GM12801 (cell line): ENCODE data around the gene MAP1LC3A.

Source experiments
- TF ChIP-seq, protein P1 (sequence below): IDR thresholded peaks from one replicate; pipeline ENCODE4 v1.5.1; 2011; ENCODE audit warnings: control low read depth; ENCODE audit not compliant: insufficient read length; ENCODE audit errors: extremely low read depth

The MAP1LC3A gene

DNA sequence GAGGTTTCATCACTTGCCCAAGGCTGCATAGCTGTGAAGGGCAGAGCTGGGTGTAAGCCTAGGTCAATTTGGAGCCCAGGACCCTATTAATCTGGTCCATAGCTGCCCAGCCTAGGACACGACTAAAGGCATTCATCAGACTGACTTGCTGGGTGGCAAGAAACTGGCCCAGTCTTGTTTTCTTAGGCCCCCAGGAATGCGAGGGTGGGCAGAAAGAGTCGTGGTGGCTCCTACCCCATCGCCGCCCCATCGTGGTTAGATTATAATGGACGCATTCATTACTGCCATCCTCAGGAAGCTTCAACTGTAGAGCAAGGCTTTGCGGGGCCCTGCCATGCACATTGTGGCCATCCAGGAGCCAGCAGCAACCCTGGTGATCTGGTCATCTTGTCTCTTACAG is 26.2 kb upstream of the MAP1LC3A start:
- TF ChIP-seq, protein P1, sequence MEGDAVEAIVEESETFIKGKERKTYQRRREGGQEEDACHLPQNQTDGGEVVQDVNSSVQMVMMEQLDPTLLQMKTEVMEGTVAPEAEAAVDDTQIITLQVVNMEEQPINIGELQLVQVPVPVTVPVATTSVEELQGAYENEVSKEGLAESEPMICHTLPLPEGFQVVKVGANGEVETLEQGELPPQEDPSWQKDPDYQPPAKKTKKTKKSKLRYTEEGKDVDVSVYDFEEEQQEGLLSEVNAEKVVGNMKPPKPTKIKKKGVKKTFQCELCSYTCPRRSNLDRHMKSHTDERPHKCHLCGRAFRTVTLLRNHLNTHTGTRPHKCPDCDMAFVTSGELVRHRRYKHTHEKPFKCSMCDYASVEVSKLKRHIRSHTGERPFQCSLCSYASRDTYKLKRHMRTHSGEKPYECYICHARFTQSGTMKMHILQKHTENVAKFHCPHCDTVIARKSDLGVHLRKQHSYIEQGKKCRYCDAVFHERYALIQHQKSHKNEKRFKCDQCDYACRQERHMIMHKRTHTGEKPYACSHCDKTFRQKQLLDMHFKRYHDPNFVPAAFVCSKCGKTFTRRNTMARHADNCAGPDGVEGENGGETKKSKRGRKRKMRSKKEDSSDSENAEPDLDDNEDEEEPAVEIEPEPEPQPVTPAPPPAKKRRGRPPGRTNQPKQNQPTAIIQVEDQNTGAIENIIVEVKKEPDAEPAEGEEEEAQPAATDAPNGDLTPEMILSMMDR = no peak

DNA sequence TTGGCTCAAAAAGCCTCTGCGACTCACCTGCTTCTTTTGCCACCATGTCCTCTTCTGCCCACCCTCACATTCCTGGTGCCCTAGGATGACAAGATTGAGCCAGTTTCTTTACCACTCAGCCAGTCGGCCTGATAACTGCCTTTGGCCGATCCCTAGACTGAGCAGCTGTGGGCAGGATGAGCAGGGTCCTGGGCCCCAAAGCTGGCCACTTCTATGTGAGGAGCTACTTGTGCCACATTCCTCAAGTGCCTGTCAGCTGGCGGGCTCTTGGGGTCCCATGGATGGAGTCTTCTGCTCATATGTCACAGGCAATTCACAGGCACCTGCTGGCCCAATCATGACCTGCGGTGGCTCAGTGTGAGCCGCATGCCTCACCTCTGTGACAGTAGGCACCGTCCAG is 25.8 kb upstream of the MAP1LC3A start:
- TF ChIP-seq, protein P1 = no peak

DNA sequence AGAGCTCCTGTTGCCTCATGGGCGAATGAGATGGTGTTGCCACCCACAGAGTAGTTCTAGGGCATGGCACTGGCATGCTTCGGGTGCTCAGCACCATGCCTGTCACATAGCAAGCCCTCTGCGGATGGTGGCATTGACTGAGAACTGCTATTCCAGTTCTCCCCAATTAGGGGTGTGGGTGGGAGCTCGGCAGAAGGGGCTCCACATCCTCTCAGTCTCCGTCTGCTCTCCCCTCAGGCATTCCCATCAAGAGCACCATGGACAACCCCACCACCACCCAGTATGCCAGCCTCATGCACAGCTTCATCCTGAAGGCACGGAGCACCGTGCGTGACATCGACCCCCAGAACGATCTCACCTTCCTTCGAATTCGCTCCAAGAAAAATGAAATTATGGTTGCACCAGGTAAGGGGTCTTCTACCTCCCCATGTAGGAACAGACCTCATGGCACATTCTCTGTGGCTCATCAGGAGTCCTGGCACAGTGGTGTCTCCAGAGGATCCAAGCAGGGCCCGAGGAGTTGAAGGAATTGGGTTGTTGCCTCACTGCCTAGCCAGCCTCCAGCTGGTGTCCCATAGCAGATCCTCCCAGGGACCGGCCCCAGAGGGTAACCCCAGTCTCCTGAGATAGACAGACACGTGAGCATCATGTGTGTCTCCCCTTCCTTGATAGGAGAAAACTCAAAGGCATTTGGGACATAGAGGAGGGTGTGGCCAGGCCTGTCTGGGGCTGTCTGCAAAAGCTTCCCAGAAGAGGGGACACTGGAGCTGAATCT is 23.9 kb upstream of the MAP1LC3A start:
- TF ChIP-seq, protein P1 = no peak

DNA sequence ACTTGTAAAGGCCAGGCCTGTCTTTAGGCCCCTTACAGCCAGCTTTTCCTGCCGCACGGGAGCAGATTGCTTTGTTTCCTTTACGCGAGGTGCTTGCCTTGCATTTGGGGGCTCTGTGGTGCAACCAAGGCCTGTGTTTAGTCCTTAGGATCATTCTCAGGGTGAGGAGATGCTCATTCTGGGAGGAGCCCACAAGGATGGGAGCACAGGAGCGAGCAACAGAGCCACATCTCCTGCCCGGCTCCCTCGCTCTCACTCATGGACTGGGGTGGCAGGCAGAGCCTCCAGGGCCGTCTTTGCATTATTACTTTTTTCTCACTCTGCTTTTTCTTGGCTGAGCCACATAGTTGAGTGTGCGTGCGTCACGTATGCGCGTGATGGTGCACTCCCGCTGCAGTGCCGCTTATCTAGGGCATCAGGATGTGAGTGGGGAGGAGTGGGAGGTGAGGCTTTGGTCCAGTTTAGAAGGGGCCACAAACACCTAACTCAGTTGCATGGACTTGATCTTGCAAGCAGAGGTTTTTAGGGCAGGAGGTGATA is 23.1 kb upstream of the MAP1LC3A start:
- TF ChIP-seq, protein P1 = no peak

DNA sequence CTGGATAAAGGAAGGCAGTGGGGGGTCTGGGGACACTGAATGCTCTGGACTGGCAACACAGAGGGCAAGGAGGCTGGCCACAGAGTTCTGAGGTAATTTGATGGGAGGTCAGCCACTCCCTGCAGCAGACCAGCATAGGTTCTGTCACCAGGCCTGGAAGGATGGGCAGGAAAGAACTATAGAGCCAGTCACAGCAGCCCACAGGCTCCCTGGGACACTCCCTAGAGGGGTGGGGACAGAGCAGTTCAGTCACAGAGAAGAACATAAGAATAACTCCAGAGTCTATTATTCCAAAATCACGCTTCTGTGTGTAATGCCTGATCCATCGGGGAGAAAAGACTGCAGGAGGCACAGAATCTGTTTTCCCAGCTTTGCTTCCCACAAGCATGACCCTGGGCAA is 22.7 kb upstream of the MAP1LC3A start:
- TF ChIP-seq, protein P1 = no peak

DNA sequence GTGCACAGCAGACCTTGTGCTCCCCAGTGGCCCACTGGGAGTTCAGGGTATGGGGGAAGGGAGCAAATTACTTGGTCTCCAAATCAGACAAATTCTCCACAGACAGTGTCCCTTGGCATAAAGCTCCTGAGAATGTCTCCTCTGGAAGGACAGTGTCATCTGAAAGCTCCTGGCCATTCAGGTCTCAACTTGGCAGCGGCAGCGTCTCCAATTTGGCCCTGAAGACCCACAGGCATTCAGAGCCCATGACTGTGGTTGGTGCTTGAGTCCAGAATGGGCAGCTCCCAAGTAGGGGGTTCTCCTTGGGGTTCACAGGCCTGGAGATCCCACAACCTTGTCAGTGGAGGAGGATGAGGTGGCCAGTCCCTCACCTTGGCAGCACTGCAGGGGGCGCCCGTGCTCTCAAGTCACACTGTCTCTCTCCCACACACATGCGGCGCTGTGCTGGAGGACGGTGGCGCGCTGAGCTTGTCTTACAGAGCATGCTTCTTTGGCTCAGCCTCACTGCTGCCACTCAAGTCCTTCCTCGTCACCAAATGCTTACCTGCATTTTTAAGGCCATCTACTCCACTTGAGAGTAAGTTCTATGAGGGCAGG is 21.6 kb upstream of the MAP1LC3A start:
- TF ChIP-seq, protein P1 = no peak

DNA sequence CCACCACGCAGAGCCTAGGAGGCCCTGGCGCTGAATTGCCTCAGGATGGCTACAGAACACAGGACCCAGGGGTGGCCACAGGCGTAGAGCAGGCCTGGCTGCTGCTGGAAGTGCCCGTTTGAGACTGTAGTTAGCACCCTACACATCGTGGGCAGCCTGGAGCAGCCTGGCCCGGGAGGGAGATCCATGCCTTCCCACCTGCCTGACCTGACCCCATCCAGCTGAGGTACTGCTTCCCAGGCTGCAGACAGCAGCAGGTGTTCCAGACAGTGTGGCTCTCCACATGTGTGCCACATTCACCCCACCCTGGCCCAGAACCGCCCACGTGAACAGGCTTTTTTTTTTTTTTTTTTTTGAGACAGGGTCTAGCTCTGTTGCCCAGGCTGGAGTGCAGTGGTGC is 20.9 kb upstream of the MAP1LC3A start:
- TF ChIP-seq, protein P1 = no peak
